Measurements from ENCODE around the gene MGME1.
"Not testable (repeated sequence)": the region's sequence is repeated elsewhere in the genome, so short reads cannot be mapped to it uniquely, and the experiment has no call there.

MGME1 gene

GRCh38 chr20:17948442-17948841, 20.4 kb upstream of the MGME1 start:
- Histone ChIP-seq H3K9me3 (ENCODE audit: control insufficient read depth, insufficient read depth, low read length) (no peaks in the 10 kb centered on the region), H3K36me3 (ENCODE audit: insufficient read depth, low read length) (peaks cover 74% of the 10 kb centered on the region), H3K9ac (ENCODE audit: low read depth, low read length) (no peak overlapping the region), H3K4me1 (ENCODE audit: insufficient read depth, low read length) (no peaks in the 10 kb centered on the region; the same call in 1 of the 2 replicates)

DNA sequence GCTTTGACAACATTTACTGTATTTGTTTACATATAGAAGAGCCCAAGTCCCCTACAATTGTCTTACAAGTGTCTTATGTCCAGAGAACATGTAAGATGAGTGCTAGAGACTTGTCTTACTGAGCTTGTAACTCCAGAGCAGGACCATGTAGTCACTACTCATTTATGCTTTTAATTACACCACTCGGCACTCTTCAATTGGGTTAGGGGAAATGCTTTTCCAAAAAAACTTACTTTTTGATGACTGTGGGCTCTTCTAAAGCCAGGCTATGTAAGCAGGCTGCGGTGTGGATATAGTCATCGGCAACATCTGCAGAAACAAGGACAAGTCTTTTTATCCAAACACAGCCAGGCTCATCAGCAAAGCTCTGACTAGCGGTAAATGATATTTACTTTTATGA, 18.9 kb upstream of the MGME1 start:
- Histone ChIP-seq H3K9me3 (ENCODE audit: control insufficient read depth, insufficient read depth, low read length) (no peaks in the 10 kb centered on the region), H3K36me3 (ENCODE audit: insufficient read depth, low read length) (peaks cover 80% of the 10 kb centered on the region), H3K4me1 (ENCODE audit: insufficient read depth, low read length) (no peaks in the 10 kb centered on the region), H3K9ac (ENCODE audit: low read depth, low read length) (no peak overlapping the region)

GRCh38 chr20:17950670-17951069, 18.1 kb upstream of the MGME1 start:
- no peaks in the 10 kb centered on the region for H3K9me3 ChIP-seq (ENCODE audit: control insufficient read depth, insufficient read depth, low read length)
- no peak overlapping the region for H3K9ac ChIP-seq (ENCODE audit: low read depth, low read length)
- no peaks in the 10 kb centered on the region for H3K4me1 ChIP-seq (ENCODE audit: insufficient read depth, low read length)

GRCh38 chr20:17951323-17951722, 17.5 kb upstream of the MGME1 start:
- Histone ChIP-seq H3K4me1 (ENCODE audit: insufficient read depth, low read length) (no peaks in the 10 kb centered on the region), H3K9ac (ENCODE audit: low read depth, low read length) (no peak overlapping the region), H3K9me3 (ENCODE audit: control insufficient read depth, insufficient read depth, low read length) (no peaks in the 10 kb centered on the region), H3K36me3 (ENCODE audit: insufficient read depth, low read length) (peaks cover 76% of the 10 kb centered on the region)

More at GRCh38 chr20:17950670-17951069, 18.1 kb upstream of the MGME1 start:
- peaks cover 76% of the 10 kb centered on the region for H3K36me3 ChIP-seq (ENCODE audit: insufficient read depth, low read length)

GRCh38 chr20:17952692-17953684, 15.8 kb upstream of the MGME1 start:
- Histone ChIP-seq H3K36me3 (ENCODE audit: insufficient read depth, low read length) (peaks cover 74% of the 10 kb centered on the region), H3K9ac (ENCODE audit: low read depth, low read length) (no peak overlapping the region), H3K9me3 (ENCODE audit: control insufficient read depth, insufficient read depth, low read length) (no peaks in the 10 kb centered on the region), H3K4me1 (ENCODE audit: insufficient read depth, low read length) (no peaks in the 10 kb centered on the region)

DNA sequence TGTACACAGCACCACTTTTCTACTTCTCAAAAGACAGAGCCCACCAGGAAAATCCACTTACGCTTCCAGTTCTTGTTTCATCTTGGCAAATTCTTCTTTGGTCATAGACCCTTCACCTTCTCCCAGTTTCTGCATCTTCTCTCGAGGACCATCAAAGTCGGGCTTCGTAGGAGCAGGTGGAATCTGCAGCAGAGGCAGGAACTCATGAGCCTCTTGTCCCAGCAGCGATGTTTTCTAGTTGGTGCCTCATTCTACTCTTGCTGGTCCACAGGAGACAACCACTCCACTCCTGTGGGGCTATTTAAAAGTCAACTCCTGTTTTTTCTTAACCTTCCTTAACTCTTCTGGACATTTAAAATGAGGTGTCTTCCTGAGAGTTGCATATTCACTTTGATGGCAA, 14.9 kb upstream of the MGME1 start:
- Histone ChIP-seq H3K4me1 (ENCODE audit: insufficient read depth, low read length) (no peaks in the 10 kb centered on the region), H3K36me3 (ENCODE audit: insufficient read depth, low read length) (peaks cover 67% of the 10 kb centered on the region), H3K9ac (ENCODE audit: low read depth, low read length) (no peak overlapping the region), H3K9me3 (ENCODE audit: control insufficient read depth, insufficient read depth, low read length) (no peaks in the 10 kb centered on the region)

DNA sequence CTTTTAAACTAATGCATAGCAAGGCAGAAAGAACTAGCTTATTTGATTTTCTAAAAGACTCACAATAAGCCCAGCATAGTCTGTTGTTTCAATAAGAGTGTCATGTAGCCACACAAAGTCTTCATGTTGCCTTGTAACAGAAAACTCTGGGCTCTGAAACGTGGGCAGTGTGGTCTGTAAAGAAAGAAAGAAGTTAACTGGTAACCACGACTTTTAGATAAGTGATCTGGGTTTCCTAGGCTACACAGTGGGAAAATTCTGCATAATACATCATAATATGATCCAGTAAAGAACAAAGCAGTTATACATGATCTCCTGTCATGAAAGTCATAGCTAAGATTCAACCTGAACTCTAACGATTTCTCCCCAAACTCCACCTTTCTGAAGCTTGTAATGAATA, 13.5 kb upstream of the MGME1 start:
- Histone ChIP-seq H3K9me3 (ENCODE audit: control insufficient read depth, insufficient read depth, low read length) (no peaks in the 10 kb centered on the region), H3K4me1 (ENCODE audit: insufficient read depth, low read length) (peaks cover 8% of the 10 kb centered on the region), H3K9ac (ENCODE audit: low read depth, low read length) (no peak overlapping the region), H3K36me3 (ENCODE audit: insufficient read depth, low read length) (peaks cover 54% of the 10 kb centered on the region)

GRCh38 chr20:17956099-17956685, 12.6 kb upstream of the MGME1 start:
- Histone ChIP-seq H3K9me3 (ENCODE audit: control insufficient read depth, insufficient read depth, low read length) (no peaks in the 10 kb centered on the region), H3K4me1 (ENCODE audit: insufficient read depth, low read length) (peaks cover 12% of the 10 kb centered on the region), H3K36me3 (ENCODE audit: insufficient read depth, low read length) (peaks cover 46% of the 10 kb centered on the region), H3K9ac (ENCODE audit: low read depth, low read length) (no peak overlapping the region)

DNA sequence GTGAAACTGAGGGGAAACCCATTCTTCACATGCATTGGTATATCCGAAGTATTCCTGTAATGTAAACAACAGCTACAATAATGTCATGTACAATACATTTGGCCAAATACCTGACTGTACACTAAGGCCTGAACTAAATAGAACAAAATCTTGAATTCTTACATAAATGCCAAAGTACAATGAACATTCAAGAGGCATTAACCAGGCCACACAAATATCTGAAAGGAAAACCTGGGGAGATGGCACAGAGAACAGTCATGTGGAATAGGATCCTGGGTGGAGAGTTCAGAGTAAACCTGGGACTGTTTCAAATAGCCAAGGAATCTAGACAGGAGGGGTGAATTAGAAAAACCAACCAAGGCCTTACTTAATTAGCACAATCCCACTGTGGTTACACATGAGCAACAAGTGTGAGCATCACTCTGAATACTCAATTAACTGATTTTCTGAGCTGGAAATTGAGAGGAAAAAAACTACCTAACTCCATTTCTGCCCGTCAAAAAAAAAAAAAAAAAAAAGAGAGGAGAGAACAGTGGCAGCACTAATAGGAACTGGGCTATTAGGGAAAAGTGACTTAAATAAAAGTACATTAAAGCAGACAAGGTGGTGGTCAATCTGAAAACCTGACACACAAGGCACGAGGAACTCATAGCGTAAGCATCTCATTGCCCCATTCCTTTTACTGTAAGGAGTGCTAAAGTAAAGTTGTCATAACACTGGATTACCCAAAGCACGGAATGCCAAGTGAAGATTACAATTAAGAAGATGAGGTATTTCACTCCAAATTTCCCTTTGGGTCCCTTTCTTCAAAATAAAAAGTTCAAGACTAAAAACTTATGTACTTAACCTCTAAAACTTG, 11.1 kb upstream of the MGME1 start:
- no peak overlapping the region for H3K9ac ChIP-seq (ENCODE audit: low read depth, low read length)
- peaks cover 22% of the 10 kb centered on the region for H3K4me1 ChIP-seq (ENCODE audit: insufficient read depth, low read length)
- H3K36me3 ChIP-seq (ENCODE audit: insufficient read depth, low read length) = peaks cover 35% of the 10 kb centered on the region

DNA sequence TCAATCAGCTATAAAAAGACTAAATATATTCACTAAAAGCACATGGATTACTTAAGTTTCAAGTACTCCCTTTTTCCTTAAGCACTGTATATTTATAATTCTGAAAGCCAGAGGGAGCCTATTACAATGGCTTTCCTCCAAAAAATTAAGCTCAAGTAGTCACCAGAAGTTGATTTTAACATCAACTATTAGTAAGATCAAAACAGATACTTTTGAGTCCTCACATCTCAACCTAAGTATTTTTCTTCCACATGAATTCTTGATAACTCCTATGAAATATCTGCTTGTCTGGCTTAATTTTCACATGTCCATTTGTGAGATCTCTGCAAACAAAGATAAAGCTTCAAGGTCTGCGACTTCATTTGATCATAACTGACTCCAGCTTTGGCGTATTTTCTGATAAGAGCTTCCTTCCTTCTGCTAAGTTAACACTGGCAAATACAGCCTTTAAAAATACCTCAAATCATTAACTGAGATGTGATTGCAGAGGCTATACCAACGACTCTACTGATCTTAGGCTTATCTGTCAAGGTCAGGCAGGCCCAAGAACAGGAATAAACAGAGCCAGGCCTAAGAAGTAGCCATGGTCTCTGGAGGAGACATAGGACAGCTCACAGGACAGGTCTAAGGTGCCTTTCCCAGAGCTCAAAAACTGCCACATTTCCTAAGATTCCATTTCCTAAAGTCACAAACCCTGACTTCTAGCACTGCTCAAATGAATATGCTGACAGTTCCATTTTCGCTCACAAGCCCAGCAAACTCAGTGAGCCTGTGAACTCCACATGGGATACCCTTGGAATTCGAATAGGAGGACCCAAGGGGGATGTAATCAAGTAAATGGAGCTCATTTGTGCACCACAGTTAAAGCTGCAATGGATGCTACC, 10.2 kb upstream of the MGME1 start:
- Histone ChIP-seq H3K9ac (ENCODE audit: low read depth, low read length) (no peak overlapping the region), H3K36me3 (ENCODE audit: insufficient read depth, low read length) (peaks cover 29% of the 10 kb centered on the region), H3K9me3 (ENCODE audit: control insufficient read depth, insufficient read depth, low read length) (no peaks in the 10 kb centered on the region), H3K4me1 (ENCODE audit: insufficient read depth, low read length) (peaks cover 30% of the 10 kb centered on the region)

More for the DNA sequence above, 11.1 kb upstream of the MGME1 start:
- no peaks in the 10 kb centered on the region for H3K9me3 ChIP-seq (ENCODE audit: control insufficient read depth, insufficient read depth, low read length)

DNA sequence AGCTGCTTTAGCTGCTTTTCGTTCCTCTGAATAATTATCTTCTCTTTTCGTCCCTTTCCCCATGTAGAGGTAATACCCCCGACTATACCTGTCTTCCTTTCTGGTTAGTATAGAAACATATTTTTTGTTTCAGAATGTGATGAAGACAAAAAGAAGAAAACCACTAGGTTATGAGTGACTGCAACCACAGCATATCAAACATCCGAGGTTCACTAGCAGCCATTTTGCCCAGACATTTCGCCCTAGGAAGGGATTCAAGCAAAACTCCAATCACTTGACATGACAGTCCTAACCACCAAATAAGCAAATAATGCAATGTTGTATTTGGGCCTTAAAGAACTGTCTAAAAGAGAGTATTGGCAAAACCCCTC, 9.6 kb upstream of the MGME1 start:
- Histone ChIP-seq H3K9ac (ENCODE audit: low read depth, low read length) (no peak overlapping the region), H3K4me1 (ENCODE audit: insufficient read depth, low read length) (peaks cover 33% of the 10 kb centered on the region), H3K36me3 (ENCODE audit: insufficient read depth, low read length) (peaks cover 23% of the 10 kb centered on the region), H3K9me3 (ENCODE audit: control insufficient read depth, insufficient read depth, low read length) (no peaks in the 10 kb centered on the region)

- Histone ChIP-seq H3K4me1 (ENCODE audit: insufficient read depth, low read length) (peaks cover 45% of the 10 kb centered on the region), H3K36me3 (ENCODE audit: insufficient read depth, low read length) (peaks cover 19% of the 10 kb centered on the region)
- not testable (repeated sequence) for H3K9me3 ChIP-seq (ENCODE audit: control insufficient read depth, insufficient read depth, low read length); H3K9ac ChIP-seq (ENCODE audit: low read depth, low read length)
Observed at GRCh38 chr20:17960400-17960885, 8.4 kb upstream of the MGME1 start.

- Histone ChIP-seq H3K36me3 (ENCODE audit: insufficient read depth, low read length) (peaks cover 15% of the 10 kb centered on the region), H3K4me1 (ENCODE audit: insufficient read depth, low read length) (peaks cover 50% of the 10 kb centered on the region), H3K9ac (ENCODE audit: low read depth, low read length) (no peak overlapping the region)
Observed at GRCh38 chr20:17960927-17961586, 7.8 kb upstream of the MGME1 start.

More at GRCh38 chr20:17960927-17961586, 7.8 kb upstream of the MGME1 start:
- no peaks in the 10 kb centered on the region for H3K9me3 ChIP-seq (ENCODE audit: control insufficient read depth, insufficient read depth, low read length)

Measured in ES-I3 (cell line).